Activated CD8-positive, alpha-beta T cell treated with anti-CD3 and anti-CD28 coated beads for 36 hours (primary cell): Measurements from ENCODE around the gene PON3. TPM values are rescaled to one million over a fixed set of nuclear protein-coding genes. Genes with fewer than 3 reads are reported as not detected.
"Not testable (repeated sequence)": the region's sequence is repeated elsewhere in the genome, so short reads cannot be mapped to it uniquely, and the experiment has no call there.

Experiments used
- ATAC-seq: fragments of 200-7000 bp; cut with Tn5 transposase; one replicate; pipeline ENCODE4 v1.10.0; 2021; ENCODE audit warnings: mild to moderate bottlenecking, moderate library complexity
- CTCF ChIA-PET: fragments of 350-600 bp; sonication (Branson Sonifier 250); formaldehyde crosslinking; loops from one replicate; lab custom pipeline; 2021; ENCODE audit warnings: antibody characterized with exemption; lab: Charles Lee
- POLR2A ChIA-PET: fragments of 350-600 bp; sonication (Branson Sonifier 250); formaldehyde crosslinking; loops from one replicate; lab custom pipeline; 2021; ENCODE audit warnings: antibody characterized with exemption; lab: Charles Lee
- DNase-seq: peaks from one replicate; pipeline ENCODE4 v3.0.0-alpha.2; 2020
- H3K27ac Mint-ChIP-seq: one replicate; pipeline ENCODE4 v1.8.0; 2021; ENCODE audit warnings: mild to moderate bottlenecking, mixed read lengths
- H3K27me3 Mint-ChIP-seq: one replicate; pipeline ENCODE4 v1.8.0; 2021; ENCODE audit warnings: mixed read lengths
- H3K36me3 Mint-ChIP-seq: one replicate; pipeline ENCODE4 v1.8.0; 2021; ENCODE audit warnings: low read depth, mixed read lengths
- H3K4me1 Mint-ChIP-seq: one replicate; pipeline ENCODE4 v1.8.0; 2021; ENCODE audit warnings: low read depth, mixed read lengths
- H3K4me3 Mint-ChIP-seq: one replicate; pipeline ENCODE4 v1.8.0; 2021; ENCODE audit warnings: mild to moderate bottlenecking, moderate library complexity, mixed read lengths
- H3K9me3 Mint-ChIP-seq: one replicate; pipeline ENCODE4 v1.8.0; 2021; ENCODE audit warnings: mixed read lengths
- CTCF ChIP-seq: fragments of 200-600 bp; IDR thresholded peaks from one replicate; pipeline ENCODE4 v1.8.0; 2022; ENCODE audit warnings: antibody characterized with exemption, mild to moderate bottlenecking
- intact Hi-C: fragments of 100-400 bp; cut with micrococcal nuclease; formaldehyde crosslinking; loops from one replicate; pipeline ENCODE4 v1.10.0; 2022
- total RNA-seq, 2 experiments: library from RNA; stranded (reverse); gene quantifications; one replicate each; pipeline ENCODE4 v1.2.3, GENCODE V29; 2021

PON3 gene
- total RNA-seq, 2 experiments from 2014 or later: not detected

DNA sequence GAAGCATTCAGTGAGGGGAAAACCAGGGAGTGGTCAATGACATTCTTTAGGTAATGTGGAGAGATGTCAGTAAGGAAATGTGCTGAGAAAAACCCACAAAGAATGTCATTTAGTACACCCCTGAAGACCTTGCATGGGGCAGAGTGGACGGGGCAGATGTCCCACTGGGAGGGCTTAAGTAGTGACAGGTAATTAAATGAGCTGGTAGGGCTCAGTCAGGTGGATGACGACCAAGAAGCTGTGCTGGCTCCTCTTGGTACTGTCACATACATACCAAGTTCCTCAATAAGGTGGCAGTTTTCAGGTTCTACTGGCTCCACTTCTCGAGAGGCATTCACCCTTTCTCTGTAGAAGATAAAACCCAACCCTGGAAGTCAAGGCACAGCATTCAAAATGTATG, 1.8 kb downstream of the PON3 start:
- intact Hi-C loops: no loop called here
- no peak for TF ChIP-seq CTCF
- ATAC-seq (no peak), DNase-seq (no peak)
- ChIA-PET POLR2A (no interaction called here), CTCF (interaction anchor here (3.6 to 4.9 kb wide), 2 partner anchors 12 to 83 kb away, joined by 21 to 36 read pairs; no protein-coding TSS in a partner anchor)
- Mint-ChIP-seq H3K27ac (no peak overlapping the region), H3K36me3 (no peaks in the 10 kb centered on the region), H3K27me3 (peaks cover 33% of the 10 kb centered on the region), H3K9me3 (no peaks in the 10 kb centered on the region), H3K4me1 (peaks cover 3% of the 10 kb centered on the region), H3K4me3 (no peak overlapping the region)

GRCh38 chr7:95391761-95392160, 4.4 kb downstream of the PON3 start:
- no peak for ATAC-seq
- no peak for TF ChIP-seq CTCF
- H3K4me1 Mint-ChIP-seq: peaks cover 3% of the 10 kb centered on the region
- H3K9me3 Mint-ChIP-seq: no peaks in the 10 kb centered on the region
- H3K4me3 Mint-ChIP-seq: no peak overlapping the region
- ChIA-PET POLR2A (no interaction called here), CTCF (no interaction called here)
- DNase-seq: no peak
- intact Hi-C loops: no loop called here
- peaks cover 24% of the 10 kb centered on the region for H3K27me3 Mint-ChIP-seq
- no peaks in the 10 kb centered on the region for H3K36me3 Mint-ChIP-seq
- H3K27ac Mint-ChIP-seq: no peak overlapping the region

- Mint-ChIP-seq H3K4me1 (no peaks in the 10 kb centered on the region), H3K27ac (no peak overlapping the region), H3K9me3 (no peaks in the 10 kb centered on the region), H3K36me3 (no peaks in the 10 kb centered on the region), H3K27me3 (peaks cover 14% of the 10 kb centered on the region), H3K4me3 (no peak overlapping the region)
- TF ChIP-seq CTCF: no peak
- no peak for DNase-seq
- CTCF ChIA-PET: interaction anchor here (0.9 kb wide), 1 partner anchor 29 kb away, joined by 3 read pairs; no protein-coding TSS in a partner anchor
- POLR2A ChIA-PET: interaction anchor here (1.4 kb wide), 1 partner anchor 87 kb away, joined by 3 read pairs; no protein-coding TSS in a partner anchor
- ATAC-seq: no peak
- intact Hi-C loops: no loop called here
Measured at GRCh38 chr7:95389516-95389915, 6.7 kb downstream of the PON3 start.

- H3K9me3 Mint-ChIP-seq, H3K4me3 Mint-ChIP-seq, H3K27ac Mint-ChIP-seq, CTCF ChIA-PET, DNase-seq, POLR2A ChIA-PET, intact Hi-C loops, ATAC-seq, H3K4me1 Mint-ChIP-seq, H3K36me3 Mint-ChIP-seq: not testable (repeated sequence)
- H3K27me3 Mint-ChIP-seq: peaks cover 15% of the 10 kb centered on the region
Measured at GRCh38 chr7:95379457-95379856, 16.7 kb downstream of the PON3 start.

DNA sequence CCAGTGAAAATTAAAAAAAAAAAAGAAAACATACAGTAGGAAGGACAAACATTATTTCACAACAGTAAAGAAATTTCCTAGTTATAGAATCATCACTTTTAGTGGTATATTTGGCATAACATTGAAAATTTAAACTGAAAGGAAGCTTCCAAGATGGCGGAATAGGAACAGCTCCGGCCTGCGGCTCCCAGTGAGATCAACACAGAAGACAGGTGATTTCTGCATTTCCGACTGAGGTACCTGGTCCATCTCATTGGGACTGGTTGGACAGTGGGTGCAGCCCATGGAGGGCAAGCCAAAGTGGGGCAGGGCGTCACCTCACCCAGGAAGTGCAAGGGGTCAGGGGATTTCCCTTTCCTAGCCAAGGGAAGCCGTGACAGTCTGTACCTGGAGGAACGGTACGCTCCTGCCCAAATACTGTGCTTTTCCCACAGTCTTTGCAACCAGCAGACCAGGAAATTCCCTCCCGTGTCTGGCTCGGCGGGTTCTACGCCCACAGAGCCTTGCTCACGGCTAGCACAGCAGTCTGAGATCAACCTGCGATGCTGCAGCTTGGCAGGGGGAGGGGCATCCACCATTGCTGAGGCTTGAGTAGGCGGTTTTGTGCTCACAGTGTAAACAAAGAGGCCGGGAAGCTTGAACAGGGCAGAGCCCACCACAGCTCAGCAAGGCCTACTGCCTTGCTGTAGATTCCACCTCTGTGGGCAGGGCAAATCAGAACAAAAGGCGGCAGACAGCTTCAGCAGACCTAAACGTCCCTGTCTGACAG, 19.4 kb downstream of the PON3 start:
- H3K27ac Mint-ChIP-seq: no peak overlapping the region
- ATAC-seq (no peak), DNase-seq (peak; percentile 16)
- H3K4me1 Mint-ChIP-seq: no peaks in the 10 kb centered on the region
- intact Hi-C loops: no loop called here
- H3K9me3 Mint-ChIP-seq: peaks cover 1% of the 10 kb centered on the region
- H3K27me3 Mint-ChIP-seq: peaks cover 12% of the 10 kb centered on the region
- TF ChIP-seq CTCF: no peak
- ChIA-PET POLR2A (no interaction called here), CTCF (interaction anchor here (1.8 kb wide), 1 partner anchor 19 kb away, joined by 5 read pairs; the partner anchor contains the start of gene PON3)
- H3K36me3 Mint-ChIP-seq: no peaks in the 10 kb centered on the region
- no peak overlapping the region for H3K4me3 Mint-ChIP-seq
